HG02840 (cell line): ENCODE measurements around the gene ANKFY1.
"Not testable (repeated sequence)": the region's sequence is repeated elsewhere in the genome, so short reads cannot be mapped to it uniquely, and the experiment has no call there.

Source experiments
- ATAC-seq: cut with Tn5 transposase; IDR thresholded peaks from one replicate; pipeline ENCODE4 v1.9.1; 2021; ENCODE audit warnings: mild to moderate bottlenecking, moderate library complexity, moderate number of reproducible peaks; ENCODE audit not compliant: unreplicated experiment, low FRiP score

ANKFY1 gene

GRCh38 chr17:4262703-4263102 is 1.1 kb downstream of the ANKFY1 start:
- ATAC-seq, result no peak

- ATAC-seq, result no peak
Observed at GRCh38 chr17:4261452-4261851, 2.3 kb downstream of the ANKFY1 start.

GRCh38 chr17:4258867-4259266 is 4.9 kb downstream of the ANKFY1 start:
- no peak for ATAC-seq

DNA sequence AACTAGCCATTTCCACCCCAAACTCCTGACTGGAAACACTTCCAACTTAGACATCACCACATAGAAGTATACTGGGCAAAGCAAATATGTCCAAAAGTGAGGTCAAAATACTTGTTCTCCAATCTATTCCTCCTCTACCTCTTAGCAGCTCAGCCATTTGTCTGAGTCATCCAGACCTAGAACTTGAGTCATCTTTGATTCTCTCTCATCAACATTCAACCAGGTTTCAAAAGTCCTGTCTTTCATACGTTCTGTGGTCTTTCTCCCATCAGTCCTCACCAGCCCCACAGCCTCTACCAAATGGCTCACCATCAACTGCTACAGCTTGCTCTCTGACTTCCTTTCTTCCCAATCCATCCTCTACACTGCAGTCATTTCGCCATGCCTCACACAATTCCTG is 6.8 kb downstream of the ANKFY1 start:
- no peak for ATAC-seq

DNA sequence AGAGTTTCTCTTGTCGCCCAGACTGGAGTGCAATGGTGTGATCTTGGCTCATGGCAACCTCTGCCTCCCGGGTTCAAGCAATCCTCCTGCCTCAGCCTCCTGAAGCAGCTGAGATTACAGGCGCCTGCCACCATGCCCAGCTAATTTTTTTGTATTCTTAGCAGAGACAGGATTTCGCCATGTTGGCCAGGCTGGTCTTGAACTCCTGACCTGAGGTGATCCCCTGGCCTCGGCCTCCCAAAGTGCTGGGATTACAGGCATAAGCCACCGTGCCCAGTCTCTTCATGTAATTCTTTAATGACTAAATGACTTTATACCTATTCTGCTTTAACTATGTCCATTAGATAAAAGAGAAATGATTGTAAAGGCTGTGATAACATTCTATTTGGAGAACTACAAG is 8.5 kb downstream of the ANKFY1 start:
- not testable (repeated sequence) for ATAC-seq

GRCh38 chr17:4250887-4251286 is 12.9 kb downstream of the ANKFY1 start:
- no peak for ATAC-seq

GRCh38 chr17:4249452-4250029 is 14.2 kb downstream of the ANKFY1 start:
- ATAC-seq, result no peak

GRCh38 chr17:4248504-4249277 is 15.1 kb downstream of the ANKFY1 start:
- ATAC-seq, result no peak

DNA sequence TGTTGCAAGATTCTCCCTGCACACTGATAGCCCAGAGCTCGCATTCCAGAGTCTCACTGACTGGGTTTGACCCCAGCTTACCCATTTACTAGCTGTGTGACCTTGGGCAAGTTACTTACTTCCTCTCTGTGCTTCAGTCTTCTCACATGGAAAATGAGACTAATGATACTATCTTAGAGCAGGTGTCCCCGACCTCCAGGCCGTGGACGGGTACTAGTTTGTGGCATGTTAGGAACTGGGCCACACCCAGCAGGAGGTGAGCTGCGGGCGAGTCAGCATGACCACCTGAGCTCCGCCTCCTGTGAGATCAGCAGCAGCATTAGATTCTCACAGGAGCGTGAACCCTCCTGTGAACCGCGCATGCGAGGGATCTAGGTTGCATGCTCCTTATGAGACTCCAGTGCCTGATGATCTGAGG is 15.8 kb downstream of the ANKFY1 start:
- no peak for ATAC-seq

DNA sequence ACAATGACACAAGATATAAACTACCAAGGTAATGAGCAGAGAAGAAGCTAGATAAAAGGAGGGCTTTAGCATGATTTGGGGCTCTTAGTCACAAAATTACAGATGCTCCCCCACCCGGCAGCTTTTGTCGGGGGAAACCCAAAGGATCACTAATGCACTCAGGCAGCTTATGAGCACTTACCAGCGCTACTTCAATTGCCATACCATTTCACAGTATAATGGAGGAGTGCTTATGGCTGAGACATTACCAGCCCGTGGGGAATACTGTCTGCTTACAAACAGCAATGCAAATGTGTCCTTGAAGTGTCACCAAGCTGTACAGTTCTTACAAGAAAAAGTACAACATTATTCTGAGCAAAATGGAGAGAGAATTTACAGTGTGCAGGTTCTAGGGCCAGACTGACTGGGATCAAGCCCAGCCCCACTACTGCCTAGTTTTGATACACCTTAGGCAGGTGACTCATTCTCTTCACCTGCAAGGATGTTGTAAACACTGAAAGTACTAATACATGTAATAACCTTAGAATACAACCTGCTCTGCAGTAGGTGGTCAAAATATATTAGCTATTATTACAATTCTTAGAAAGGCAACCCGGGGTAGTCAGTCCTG is 16.3 kb downstream of the ANKFY1 start:
- ATAC-seq, result no peak

- no peak for ATAC-seq
Observed at GRCh38 chr17:4246674-4247073, 17.1 kb downstream of the ANKFY1 start.

DNA sequence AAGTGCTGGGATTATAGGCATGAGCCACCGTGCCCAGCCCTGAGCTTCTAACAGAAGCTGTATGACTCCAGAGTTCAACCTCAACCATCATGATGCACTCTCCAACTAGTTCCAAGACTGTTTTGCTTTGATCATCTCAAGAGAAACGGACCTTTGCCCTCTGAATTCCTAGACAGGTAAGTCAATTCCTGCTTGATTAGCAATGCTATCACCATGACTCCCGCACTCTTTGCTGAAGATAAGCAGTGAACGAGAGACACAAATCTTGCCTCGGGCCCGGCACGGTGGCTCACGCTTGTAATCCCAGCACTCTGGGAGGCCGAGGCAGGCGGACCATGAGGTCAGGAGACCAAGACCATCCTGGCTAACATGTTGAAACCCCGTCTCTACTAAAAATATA is 22.2 kb downstream of the ANKFY1 start:
- no peak for ATAC-seq

GRCh38 chr17:4236456-4236855 is 27.3 kb downstream of the ANKFY1 start:
- no peak for ATAC-seq

DNA sequence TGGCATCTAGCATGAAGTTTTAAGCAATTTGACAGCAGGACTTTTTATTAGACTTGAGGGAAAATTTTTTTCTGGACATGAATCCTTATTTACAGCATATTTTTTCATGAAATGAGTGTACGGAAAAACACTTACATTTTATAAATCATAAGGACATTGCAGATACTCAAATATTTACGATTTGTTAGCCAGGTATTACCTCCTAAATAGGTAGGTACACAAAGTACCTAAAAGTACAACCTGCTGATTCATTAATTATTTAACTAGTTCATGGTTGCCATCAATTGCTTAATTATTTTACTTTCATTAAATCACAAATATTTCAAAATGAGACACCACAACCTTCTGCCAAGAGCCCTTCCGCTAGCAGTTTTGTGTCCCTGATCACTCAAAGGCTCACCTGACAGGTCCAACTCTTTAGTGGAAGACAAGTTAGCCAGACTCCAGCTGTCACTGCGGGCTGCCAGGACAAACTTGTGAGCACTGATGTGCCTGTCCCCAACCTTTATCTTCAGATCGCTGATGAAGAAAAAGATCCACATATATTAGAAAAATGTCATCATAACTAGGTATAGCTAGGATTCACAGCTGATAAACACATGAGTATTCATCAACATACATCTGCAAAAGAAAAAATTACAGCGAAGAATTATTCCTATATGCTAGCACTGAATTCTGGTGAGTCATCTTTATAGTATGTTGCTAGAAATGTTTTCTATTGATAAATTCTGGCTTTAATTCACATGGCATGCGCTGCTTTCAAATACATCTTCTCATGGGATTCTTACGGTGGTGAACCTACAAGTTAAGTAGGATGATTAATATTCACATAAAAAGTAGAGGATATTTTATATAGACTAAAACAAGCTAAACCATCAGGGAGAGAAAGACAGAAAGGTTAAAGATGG is 28.2 kb downstream of the ANKFY1 start:
- no peak for ATAC-seq

DNA sequence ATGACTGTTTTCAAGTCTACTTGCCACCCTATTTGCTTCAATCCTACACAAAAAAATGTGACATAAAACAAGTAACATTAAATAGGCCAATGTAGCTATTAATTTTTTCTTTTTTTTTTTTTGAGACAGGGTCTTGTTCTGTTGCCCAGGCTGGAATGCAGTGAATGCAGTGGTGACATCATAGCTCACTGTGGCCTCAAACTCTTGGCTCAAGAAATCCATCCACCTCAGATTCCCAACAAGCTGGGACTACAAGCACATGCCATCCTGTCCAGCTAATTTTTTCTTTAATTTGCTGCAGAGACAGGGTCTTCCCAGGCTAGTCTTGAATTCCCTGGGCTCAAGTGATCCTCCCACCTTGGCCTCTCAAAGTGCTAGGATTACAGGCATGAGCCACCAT is 29.4 kb downstream of the ANKFY1 start:
- no peak for ATAC-seq

DNA sequence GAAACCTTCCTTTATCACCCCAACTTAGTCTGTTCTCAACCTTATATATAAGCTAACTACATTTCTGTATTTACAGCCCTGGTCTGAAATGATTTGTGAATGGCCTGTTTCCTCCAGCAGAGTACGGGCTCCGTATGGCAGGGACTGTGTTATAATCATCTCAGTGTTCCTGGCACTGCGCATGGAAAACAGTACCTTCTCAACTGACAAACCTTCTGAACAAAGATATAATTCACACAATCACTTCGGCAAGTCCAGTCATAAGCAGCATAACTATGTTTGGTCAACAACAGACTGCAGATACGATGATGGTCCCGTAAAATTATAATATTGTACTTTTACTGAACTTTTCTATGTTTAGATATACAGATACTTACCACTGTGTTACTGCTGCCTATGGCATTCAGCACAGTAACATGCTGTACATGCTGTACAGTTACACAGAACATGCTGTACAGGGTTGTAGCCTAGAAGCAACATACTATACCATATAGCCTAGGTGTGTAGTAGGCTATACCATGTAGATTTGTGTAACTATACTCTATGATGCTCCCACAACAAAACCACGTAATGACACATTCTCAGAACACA is 30.0 kb downstream of the ANKFY1 start:
- no peak for ATAC-seq

- no peak for ATAC-seq
Observed at GRCh38 chr17:4232168-4232813, 31.5 kb downstream of the ANKFY1 start.

DNA sequence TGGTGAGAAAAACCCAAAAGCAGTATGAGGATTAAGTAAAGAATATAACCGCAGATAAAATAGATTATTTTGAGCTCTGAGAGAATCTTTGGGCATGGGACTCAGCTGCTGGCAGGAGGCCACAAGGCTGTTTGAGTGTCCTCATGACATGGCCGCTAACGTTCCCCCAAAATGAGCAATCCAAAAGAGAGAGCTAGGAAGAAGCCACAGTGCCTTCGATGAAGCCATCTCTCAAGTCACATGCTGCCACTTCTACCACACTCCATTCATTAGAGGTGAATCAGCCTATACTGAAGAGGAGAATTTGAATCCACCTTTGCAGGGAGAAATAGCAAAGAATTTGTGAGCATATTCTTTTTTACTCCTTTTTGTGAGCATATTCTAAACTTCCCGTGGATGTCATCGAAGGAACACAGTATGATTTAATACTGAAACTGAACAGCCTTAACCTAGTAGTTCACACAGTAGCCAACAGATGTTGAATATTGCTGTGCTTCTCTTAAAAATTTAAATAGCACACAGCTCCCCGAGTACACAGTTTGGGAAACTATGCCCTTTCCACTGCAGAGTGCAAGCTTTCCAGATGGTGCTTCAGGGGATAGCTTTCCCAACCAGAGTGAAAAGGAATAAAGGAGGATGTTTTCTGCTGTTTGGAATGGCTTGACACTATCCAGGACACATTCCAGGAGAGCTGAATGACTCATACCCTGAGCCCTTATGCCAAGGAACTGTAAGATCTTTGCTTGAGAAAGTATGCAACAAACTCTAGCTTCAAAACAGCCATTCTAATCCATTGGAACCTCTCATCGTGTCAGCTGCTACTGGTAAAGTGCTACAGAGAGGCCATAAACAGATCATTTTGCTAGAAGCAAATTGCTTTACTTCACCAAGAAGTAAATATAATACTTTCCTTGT is 33.9 kb downstream of the ANKFY1 start:
- ATAC-seq, result no peak
